ENCODE results near the gene ASB6.

The ASB6 gene

GRCh38 chr9:129667378-129667777 lies 25.4 kb upstream of the ASB6 start:
- Histone ChIP-seq H3K27me3 (ENCODE audit: insufficient read depth, poor library complexity, severe bottlenecking) (peaks cover 34% of the 10 kb centered on the region), H3K4me3 (replicated peaks; ENCODE audit: insufficient read depth, low read length) (no peak overlapping the region), H3K27ac (replicated peaks) (no peak overlapping the region)
- DNase-seq (ENCODE audit: low read depth in 1 of 2, low spot score in 1 of 2): no peak
- TF ChIP-seq CTCF (IDR thresholded peaks at IDR 0.05; ENCODE audit: insufficient read depth, low read length) (no peak), POLR2AphosphoS5 (IDR thresholded peaks at IDR 0.05; ENCODE audit: low read depth) (no peak), SPI1 (IDR thresholded peaks at IDR 0.05; ENCODE audit: borderline replicate concordance, low read depth) (no peak), GABPA (IDR thresholded peaks at IDR 0.05; ENCODE audit: low read depth) (no peak)
- TF ChIP-seq, protein P1, sequence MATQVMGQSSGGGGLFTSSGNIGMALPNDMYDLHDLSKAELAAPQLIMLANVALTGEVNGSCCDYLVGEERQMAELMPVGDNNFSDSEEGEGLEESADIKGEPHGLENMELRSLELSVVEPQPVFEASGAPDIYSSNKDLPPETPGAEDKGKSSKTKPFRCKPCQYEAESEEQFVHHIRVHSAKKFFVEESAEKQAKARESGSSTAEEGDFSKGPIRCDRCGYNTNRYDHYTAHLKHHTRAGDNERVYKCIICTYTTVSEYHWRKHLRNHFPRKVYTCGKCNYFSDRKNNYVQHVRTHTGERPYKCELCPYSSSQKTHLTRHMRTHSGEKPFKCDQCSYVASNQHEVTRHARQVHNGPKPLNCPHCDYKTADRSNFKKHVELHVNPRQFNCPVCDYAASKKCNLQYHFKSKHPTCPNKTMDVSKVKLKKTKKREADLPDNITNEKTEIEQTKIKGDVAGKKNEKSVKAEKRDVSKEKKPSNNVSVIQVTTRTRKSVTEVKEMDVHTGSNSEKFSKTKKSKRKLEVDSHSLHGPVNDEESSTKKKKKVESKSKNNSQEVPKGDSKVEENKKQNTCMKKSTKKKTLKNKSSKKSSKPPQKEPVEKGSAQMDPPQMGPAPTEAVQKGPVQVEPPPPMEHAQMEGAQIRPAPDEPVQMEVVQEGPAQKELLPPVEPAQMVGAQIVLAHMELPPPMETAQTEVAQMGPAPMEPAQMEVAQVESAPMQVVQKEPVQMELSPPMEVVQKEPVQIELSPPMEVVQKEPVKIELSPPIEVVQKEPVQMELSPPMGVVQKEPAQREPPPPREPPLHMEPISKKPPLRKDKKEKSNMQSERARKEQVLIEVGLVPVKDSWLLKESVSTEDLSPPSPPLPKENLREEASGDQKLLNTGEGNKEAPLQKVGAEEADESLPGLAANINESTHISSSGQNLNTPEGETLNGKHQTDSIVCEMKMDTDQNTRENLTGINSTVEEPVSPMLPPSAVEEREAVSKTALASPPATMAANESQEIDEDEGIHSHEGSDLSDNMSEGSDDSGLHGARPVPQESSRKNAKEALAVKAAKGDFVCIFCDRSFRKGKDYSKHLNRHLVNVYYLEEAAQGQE (IDR thresholded peaks at IDR 0.05; ENCODE audit: insufficient replicate concordance, low read depth): no peak

DNA sequence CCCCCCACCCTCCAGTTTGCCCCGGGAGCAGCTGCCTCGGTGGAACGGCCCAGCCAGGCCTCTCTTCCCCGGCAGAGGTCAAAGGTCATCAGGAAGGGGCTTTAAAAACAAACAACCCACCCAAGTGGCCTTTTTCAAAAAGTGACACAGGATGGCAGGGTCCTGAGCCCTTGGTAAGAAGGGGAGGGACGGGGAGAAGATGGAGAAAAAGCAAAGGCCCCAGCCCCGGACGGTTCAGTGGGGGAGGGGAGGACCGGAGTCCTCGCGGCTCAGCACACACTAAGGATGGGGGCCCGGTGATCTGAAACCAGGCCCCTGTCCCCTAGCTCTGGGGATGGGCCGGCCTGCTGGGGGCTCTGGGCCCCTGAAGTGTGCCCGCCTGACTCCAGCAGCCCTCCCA lies 24.6 kb upstream of the ASB6 start:
- DNase-seq (ENCODE audit: low read depth in 1 of 2, low spot score in 1 of 2): no peak
- H3K27me3 ChIP-seq (ENCODE audit: insufficient read depth, poor library complexity, severe bottlenecking): peaks cover 31% of the 10 kb centered on the region
- no peak overlapping the region for H3K4me3 ChIP-seq (replicated peaks; ENCODE audit: insufficient read depth, low read length)
- no peak overlapping the region for H3K27ac ChIP-seq (replicated peaks)
- no peak for TF ChIP-seq SPI1 (IDR thresholded peaks at IDR 0.05; ENCODE audit: borderline replicate concordance, low read depth)
- TF ChIP-seq, protein P1 (IDR thresholded peaks at IDR 0.05; ENCODE audit: insufficient replicate concordance, low read depth): no peak
- no peak for TF ChIP-seq POLR2AphosphoS5 (IDR thresholded peaks at IDR 0.05; ENCODE audit: low read depth)
- no peak for TF ChIP-seq GABPA (IDR thresholded peaks at IDR 0.05; ENCODE audit: low read depth)

DNA sequence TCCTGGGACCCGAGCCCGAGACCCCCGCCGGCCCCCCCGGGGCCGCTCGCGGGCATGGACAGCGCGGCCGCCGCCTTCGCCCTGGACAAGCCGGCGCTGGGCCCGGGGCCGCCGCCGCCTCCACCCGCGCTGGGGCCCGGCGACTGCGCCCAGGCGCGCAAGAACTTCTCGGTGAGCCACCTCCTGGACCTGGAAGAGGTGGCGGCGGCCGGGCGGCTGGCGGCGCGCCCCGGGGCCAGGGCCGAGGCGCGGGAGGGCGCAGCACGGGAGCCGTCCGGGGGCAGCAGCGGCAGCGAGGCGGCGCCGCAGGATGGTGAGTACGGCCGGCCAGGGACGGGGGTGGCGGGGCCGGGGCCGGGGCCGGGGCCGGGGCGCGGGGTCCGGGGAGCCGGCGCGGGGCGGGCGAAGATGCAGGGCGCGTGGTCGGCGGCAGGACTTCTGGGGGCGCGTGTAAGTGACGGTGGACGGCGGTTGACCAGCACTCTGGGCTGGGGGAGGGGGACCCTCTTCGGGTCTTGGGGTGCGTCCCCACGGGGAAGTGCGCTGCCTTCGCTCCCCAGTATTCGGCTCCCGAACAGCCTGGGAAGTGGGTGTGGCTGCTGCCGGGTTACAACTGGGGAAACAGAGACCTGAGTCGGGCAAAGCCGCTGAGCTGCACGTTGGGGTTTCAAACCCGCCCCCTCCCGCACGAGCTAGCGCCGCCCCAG lies 24.0 kb upstream of the ASB6 start:
- TF ChIP-seq CTCF (IDR thresholded peaks at IDR 0.05; ENCODE audit: insufficient read depth, low read length): no peak
- no peak for TF ChIP-seq POLR2AphosphoS5 (IDR thresholded peaks at IDR 0.05; ENCODE audit: low read depth)
- no peak for TF ChIP-seq SPI1 (IDR thresholded peaks at IDR 0.05; ENCODE audit: borderline replicate concordance, low read depth)
- no peak for TF ChIP-seq GABPA (IDR thresholded peaks at IDR 0.05; ENCODE audit: low read depth)
- TF ChIP-seq, protein P1 (IDR thresholded peaks at IDR 0.05; ENCODE audit: insufficient replicate concordance, low read depth): no peak
- Histone ChIP-seq H3K4me3 (replicated peaks; ENCODE audit: insufficient read depth, low read length) (no peak overlapping the region), H3K27me3 (ENCODE audit: insufficient read depth, poor library complexity, severe bottlenecking) (peaks cover 31% of the 10 kb centered on the region), H3K27ac (replicated peaks) (no peak overlapping the region)
- DNase-seq (ENCODE audit: low read depth in 1 of 2, low spot score in 1 of 2): no peak

Data from HL-60 (cell line).